Fibroblast of lung (primary cell): Measurements from ENCODE around the gene FRK.

Source experiments
- EZH2 ChIP-seq: IDR thresholded peaks from 2 replicates; pipeline ENCODE4 v1.5.1; 2012; ENCODE audit warnings: low read length, control low read depth, mild to moderate bottlenecking; ENCODE audit errors: missing control alignments
- TF ChIP-seq, protein P1 (sequence below), 2 donors: IDR thresholded peaks in 1 of 2; conservative IDR thresholded peaks in 1 of 2; 1 replicate in 1 of 2; 2 replicates in 1 of 2; pipeline ENCODE4 v1.5.1; 2011 to 2012; ENCODE audit warnings: low read length in 2 of 2, control low read depth in 1 of 2, inconsistent platforms in 1 of 2, low read depth in 1 of 2, mild to moderate bottlenecking in 1 of 2

- TF ChIP-seq, protein P1, sequence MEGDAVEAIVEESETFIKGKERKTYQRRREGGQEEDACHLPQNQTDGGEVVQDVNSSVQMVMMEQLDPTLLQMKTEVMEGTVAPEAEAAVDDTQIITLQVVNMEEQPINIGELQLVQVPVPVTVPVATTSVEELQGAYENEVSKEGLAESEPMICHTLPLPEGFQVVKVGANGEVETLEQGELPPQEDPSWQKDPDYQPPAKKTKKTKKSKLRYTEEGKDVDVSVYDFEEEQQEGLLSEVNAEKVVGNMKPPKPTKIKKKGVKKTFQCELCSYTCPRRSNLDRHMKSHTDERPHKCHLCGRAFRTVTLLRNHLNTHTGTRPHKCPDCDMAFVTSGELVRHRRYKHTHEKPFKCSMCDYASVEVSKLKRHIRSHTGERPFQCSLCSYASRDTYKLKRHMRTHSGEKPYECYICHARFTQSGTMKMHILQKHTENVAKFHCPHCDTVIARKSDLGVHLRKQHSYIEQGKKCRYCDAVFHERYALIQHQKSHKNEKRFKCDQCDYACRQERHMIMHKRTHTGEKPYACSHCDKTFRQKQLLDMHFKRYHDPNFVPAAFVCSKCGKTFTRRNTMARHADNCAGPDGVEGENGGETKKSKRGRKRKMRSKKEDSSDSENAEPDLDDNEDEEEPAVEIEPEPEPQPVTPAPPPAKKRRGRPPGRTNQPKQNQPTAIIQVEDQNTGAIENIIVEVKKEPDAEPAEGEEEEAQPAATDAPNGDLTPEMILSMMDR (conservative IDR thresholded peaks at IDR 0.05 in 1 of 2, IDR thresholded peaks at IDR 0.05 in 1 of 2; ENCODE audit: low read depth in 1 of 2, low read length in 2 of 2), result no peak
- no peak for TF ChIP-seq EZH2
Observed at GRCh38 chr6:115976321-115976870, 84.3 kb downstream of the FRK start.
